Uterus (tissue), 2 donors: ENCODE measurements around the gene EEF1B2.

ENCODE experiments used
- CTCF ChIP-seq, 4 experiments: fragments of 200-600 bp in 2 of 4; fragments of 450-650 bp in 2 of 4; sonication (generic) in 2 of 4; IDR thresholded peaks; one replicate each; pipeline ENCODE4 v1.5.1; 2016 to 2019; ENCODE audit warnings: antibody characterized with exemption in 4 of 4, mild to moderate bottlenecking in 2 of 4, moderate library complexity in 1 of 4
- POLR2A ChIP-seq, 2 donors: fragments of 450-650 bp; IDR thresholded peaks; one replicate each; pipeline ENCODE4 v1.6.1; 2016; ENCODE audit warnings: antibody characterized with exemption in 2 of 2, mild to moderate bottlenecking in 1 of 2, moderate library complexity in 1 of 2

- TF ChIP-seq CTCF (IDR thresholded peaks at IDR 0.05) (no peak), POLR2A (IDR thresholded peaks at IDR 0.05) (no peak)
Measured at GRCh38 chr2:206127656-206128055, 32.0 kb upstream of the EEF1B2 start.
